Activated effector memory CD4-positive, alpha-beta T cell treated with anti-CD3 and anti-CD28 coated beads, Interleukin-2, amount 50 U/mL, for 16 hours (primary cell): ENCODE data around the gene PCED1B.
"Not testable (repeated sequence)": the region's sequence is repeated elsewhere in the genome, so short reads cannot be mapped to it uniquely, and the experiment has no call there.

Experiments
- DNase-seq: peaks from one replicate; pipeline ENCODE4 v3.0.0-alpha.2; 2020

PCED1B gene

DNA sequence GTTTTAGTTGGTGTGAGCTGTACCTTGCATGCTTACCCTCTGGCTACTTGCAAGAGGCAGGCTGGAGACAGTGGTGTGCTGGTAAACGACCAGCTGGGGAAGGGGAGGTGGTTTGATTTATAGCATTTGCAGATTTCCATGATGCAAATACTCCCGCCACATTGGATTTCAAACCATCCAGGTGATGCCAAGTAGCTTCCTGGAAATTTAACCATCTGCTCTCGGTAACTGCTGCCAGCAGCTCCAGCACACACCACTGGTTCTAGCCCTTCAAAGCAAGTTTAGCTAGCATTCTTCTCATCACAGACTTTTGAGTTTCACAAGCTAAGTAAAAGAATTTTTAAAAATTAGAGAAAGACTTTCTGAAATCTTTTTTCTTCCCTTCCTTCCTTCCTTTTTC, 104.8 kb downstream of the PCED1B start:
- no peak for DNase-seq

DNA sequence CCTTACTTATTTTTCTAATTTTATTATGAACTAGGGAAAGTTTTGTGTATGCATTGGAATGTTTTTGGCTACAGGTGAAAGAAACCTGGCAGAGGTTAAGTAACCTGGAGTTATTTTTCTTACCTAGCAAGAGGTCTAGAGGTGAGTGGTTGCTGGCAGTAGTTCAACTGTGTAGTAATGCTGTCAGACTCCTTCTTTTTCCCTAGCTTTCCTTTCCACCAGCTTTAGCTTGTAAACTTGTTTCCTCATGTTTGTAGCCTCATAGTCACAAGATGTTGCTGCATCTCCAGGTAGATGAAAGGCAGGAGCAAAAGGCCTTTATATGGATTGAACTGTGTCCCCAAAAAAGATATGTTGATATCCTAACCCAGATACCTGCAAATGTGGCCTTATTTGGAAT, 105.4 kb downstream of the PCED1B start:
- no peak for DNase-seq

DNA sequence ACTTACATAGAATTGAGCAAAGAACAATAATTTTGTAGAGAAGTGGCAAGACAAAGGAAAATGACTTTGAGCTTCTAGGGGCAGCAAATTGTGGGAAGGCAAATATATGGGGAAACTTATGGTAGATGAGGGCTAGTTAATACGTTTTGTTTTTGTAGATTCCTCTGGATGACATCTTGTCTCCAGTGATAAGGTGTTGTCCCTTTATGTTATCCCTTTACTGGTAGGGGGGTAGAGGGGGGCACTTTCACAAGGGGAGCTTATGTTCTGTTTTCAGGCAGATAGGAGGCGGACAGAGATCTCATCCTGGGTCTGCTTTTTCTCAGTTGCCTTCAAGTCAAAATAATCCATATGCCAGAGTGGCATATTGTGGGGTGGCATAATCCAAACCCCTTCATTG, 106.8 kb downstream of the PCED1B start:
- DNase-seq = no peak

DNA sequence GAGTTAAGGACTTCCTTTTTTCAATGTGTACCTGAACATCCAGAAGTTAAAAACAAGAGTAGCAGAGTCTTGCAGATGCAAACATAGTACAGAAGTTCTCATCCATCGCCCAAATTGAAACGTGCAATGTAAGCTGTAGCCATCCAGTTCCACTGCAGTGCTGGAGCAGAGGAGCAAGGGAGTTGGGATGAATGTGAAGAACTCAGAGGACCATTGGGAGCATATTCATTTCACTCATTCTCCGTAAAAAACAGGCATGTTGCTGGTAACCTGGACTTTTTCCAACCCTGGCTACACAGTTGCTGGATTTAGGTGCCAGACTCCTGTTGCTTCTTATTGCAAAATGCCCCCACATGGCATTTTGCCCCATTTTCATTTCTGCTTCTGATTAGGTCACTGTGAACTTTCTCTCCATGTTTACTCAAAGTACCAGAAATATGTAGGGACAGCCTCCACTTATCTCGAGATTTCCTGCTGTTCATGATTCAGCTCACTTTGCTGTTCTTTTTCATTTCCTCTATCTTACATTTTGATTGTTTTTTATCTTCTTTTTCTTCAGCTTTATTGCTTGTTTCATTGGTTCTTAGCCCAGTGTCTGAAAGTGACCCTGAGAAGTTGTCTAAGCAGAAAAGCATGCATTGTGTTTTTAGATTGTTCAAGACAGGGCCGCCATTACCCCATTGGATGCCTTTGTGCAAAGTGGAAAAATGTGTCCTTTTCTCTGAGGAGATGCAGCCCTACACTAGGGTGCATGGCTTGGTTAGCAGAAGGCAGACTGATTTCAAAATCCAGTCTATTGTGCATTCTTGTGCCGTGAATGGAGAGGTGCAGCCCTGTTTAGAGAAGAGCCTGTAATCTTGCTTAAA, 109.4 kb downstream of the PCED1B start:
- no peak for DNase-seq

DNA sequence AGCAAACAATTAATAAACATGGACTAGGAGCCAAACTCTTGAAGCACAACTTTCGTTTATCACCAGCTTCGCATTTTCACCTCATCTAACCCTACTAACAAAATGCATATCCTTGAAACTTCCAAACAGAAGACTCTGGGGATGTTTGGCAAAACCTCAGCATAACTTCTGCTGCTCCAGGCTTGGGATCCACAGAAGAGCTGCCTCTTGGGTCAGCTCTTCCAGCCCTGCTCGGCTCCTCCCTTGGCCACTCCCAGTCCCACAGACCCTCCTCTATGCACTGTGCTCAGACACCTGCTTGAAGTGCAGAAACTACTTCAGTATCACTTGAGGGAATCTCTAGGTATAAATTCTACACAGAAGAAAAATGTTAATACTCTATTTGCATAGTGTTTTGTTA, 110.3 kb downstream of the PCED1B start:
- no peak for DNase-seq

DNA sequence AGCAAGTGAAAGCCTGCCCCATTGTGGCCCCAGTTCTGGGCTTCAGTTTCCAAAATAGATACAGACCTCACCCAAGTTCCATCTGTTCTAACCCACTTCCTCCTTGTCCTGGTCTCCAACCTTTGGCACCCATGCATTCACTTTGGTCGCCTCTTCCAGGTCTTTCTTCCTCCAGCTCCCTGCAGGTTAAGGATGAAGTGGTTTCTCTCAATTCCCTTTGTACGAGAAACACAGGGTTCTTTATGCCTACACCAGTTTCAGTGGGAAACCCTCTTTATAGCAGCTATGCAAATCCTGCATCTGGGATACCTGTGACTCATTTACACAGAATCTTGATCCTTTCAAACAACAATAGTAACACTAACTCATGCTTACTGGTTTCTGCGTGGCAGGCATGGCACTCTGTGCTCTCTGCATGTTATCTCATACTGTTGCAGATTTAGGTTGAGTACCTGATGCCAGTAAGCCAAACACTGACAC, 110.9 kb downstream of the PCED1B start:
- DNase-seq = peak; percentile 67

DNA sequence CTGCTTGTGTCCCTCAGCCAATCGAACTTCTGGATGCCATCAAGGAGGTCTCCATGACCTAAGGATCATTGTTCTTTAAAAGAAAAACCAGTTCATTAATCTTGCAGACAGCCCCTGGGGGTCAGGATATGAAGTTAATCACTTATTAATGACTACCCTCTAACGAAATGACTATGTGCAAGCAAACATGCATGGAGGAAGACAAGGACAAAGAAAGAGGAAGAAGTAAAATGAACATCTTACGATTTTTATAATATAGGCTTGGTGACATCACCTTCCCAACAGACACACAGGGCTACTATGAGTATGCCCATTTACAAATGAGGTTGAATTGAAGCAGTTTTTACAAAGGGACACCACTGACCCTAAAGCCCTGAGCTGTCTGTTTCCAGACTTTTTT, 111.5 kb downstream of the PCED1B start:
- DNase-seq = no peak

DNA sequence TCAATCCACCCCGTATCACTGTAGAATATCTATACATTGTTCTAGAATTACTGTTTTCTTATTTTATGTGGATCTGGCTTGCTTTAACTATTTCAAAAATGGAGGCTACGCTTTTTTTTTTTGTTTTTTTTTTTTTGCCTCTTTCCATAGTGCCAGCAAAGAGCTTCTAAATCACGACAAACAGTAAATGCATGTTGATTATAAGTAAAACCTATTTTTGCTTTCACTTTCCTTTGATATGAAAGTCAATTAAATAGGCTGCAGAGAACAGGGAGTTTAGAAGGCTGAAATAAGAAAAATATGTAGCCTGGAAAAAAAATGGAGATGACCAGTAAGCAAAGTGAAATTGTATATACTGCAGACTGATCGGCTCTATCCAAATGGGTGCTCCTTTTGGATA, 112.6 kb downstream of the PCED1B start:
- no peak for DNase-seq

DNA sequence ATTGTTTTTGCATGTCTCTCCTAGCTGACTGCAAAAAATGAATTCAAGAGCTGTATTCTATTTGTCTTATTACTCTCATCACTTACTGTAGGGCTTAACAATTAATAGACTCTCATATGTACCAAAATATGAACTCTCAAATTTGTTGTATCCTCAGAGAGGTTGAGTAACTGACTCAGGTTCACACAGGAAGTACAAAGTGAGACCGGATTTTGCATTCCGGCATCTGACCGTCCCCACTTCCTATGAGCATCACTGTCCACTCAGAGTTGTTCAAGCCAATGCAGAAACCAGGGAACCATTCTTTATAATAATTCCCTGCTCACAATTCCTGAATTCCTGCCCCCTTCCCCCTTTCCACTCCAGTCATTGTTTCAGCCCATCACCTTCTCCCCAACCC, 113.6 kb downstream of the PCED1B start:
- peak; percentile 66 for DNase-seq

DNA sequence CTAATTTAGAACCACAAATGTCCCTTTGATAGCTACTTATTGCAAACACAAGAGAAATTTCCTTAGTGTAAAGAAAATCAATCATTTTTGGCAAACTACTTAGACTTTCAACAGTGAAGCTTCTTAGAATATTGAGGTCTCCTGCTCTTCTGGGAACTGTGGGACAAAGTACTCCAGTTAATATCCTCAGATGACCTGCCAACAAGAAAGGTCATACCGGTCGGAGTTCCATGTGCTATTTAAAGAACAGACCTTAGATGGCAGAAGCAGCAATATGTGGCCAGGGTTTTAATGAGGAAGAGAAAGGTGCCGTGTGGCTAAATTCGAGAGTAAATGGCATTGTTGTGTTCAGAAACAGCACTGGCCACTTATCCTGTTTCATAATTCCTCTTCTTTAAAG, 115.1 kb downstream of the PCED1B start:
- no peak for DNase-seq

DNA sequence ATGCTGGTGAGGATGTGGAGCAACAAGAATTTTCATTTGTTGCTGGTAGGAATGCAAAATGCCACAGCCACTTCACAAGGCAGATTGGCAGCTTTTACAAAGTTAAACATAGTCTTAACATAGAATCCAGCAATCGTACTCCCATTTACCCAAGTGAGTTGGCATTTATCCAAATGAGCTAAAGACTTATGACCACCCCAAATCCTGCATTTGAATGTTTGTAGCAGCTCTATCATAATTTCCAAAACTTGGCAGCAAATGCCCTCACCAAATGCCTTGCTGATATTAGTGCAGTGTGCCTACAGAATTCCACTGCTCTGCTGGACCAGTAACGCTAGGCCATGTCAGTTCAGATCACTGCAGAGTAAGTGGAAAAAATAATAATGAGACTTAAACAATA, 121.0 kb downstream of the PCED1B start:
- DNase-seq = no peak

DNA sequence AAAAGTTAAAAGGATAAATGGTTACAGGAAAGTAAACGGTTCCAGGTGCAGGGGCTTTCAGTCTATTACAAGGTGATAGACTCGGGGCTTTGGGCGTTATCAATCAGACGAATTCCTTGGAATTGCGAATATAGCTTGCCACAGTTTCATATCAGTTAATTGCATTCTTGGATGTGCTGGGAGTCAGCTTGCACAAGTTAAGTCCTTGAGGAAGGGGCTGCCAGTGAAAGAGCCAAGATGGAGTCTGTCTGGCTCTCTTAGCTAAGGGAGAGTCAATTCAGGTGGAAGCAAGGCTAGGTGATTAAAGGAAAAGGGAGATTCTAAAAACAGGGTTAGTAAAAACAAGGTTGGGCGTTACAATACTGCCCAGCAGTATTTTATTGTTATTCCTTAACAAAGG, 121.8 kb downstream of the PCED1B start:
- DNase-seq = not testable (repeated sequence)

DNA sequence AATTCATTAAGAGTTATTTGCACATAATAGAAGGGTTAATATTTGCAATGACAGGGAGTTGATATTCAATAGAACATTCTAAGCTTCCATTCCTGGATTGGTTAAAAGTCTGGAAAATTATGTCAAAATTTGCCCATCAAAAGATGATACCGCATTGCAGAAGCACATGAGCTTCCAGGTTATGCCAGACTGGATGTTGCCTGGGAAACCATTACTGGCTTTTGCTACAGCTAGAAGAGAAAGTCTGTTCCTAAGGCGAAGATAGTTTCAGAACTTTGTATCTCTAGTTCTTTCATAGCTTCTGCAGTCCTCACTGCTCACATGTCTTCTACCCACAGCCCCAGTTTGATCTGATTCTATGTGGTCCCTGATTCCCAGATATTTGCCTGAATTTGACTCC, 122.8 kb downstream of the PCED1B start:
- DNase-seq = no peak

DNA sequence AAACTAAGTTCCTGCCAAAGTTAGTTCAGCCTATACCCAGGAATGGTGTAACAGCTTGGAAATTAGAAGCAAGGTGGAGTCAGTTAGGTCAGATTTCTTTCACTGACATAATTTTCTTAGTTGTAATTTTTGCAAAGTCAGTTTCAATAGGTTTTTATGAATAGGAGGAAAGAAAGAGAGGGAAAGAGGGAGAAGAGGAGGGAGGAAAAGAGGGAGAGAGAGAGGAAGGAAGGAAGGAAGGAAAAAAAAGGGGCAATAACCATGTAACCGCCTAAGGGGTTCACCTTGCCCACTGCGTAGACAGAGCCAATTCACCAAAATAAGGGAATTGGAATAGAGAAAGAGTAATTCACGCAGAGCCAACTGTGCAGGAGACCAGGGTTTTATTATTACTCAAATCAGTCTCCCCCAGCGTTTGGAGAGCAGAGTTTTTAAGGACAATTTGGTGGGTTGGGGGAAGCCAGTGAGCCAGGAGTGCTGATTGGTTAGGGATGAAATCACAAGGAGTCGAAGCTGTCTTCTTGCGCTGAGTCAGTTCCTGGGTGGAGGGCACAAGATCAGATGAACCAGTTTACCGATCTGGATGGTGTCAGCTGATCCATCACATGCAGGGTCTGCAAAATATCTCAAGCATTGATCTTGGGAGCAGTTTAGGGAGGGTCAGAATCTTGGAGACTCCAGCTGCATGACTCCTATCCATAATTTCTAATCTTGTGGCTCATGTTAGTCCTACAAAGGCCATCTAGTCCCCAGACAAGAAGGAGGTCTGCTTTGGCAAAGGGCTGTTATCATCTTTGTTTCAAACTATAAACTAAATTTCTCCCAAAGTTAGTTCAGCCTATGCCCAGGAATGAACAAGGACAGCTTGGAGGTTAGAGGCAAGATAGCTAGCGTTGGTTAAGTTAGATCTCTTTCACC, 126.4 kb downstream of the PCED1B start:
- DNase-seq = no peak

DNA sequence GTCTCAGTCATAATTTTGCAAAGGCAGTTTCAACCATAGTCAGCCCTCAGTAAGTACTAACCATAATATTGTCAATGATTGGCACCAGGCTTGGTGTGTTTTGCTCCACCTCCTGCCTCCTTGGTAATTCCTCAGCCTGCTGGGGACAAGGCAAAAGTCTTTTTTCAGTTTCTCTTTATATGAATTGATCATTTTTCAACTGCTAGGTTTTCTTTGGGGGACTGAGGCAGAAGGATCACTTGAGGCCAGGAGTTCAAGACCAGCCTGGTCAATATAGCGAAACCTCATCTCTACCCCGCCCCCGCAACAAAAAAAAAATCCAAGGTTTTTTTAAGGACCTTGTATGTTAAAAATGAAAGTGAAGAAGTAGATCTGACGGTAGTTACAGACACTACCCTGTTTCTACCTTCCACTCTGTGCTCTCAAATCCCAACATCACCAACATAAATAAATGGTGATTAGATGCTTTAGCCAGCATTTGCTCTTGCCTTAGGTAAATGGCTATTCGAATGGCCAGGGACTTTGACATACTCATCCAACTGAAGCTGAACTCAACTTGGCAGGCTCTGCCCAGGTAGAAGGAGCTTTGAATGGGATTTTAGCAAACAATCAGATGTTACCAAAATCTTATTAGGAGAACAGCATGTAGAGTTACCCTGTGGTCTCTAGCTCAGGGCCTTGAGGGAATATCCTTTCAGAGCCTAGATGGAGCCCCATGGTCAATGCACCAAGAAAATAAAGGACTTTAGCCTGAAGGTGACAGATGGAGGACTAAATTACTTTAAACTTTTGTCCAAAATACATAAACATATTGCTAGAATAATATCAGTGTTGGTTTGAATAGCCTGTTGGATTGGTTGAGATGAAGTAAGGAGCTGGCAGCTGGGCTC, 127.3 kb downstream of the PCED1B start:
- no peak for DNase-seq

DNA sequence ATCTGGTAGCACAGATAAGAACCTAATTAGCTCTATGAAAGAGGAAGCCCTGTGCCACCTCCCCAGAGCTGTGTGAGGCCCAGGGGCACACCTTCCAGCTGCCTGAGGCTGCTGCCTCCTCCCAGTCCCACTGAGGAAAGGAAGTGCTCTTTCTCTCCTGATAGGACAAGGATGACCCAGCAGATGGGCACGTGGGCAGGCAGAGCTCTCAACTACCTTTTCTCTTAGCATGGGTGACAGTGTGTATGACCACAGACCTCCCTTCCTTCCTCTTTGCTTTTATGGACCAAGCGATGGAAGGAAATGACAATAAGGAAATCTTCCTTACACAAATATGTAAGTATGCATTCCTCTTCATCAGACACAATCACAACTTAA, 127.9 kb downstream of the PCED1B start:
- DNase-seq = peak; percentile 78

DNA sequence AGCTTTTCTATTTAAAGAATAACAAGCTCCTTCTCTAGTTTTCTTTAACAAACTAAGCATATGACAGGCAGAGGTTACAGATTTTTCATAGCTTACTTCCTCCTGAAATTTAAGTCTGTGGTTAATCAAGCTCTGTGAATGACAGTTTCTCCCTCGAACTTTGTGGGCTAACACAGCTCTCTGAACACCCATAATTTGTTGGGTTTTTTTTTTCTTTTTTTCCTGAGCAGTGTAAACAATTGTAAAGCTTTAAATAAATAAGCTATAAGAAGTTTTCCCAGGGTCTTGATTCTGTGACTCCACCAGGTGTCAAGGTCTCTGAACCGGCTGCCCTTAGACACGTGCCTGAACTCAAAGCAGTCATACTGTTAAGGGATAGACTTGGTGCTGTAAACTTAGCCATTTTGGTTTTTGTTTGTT, 128.4 kb downstream of the PCED1B start:
- DNase-seq = no peak

DNA sequence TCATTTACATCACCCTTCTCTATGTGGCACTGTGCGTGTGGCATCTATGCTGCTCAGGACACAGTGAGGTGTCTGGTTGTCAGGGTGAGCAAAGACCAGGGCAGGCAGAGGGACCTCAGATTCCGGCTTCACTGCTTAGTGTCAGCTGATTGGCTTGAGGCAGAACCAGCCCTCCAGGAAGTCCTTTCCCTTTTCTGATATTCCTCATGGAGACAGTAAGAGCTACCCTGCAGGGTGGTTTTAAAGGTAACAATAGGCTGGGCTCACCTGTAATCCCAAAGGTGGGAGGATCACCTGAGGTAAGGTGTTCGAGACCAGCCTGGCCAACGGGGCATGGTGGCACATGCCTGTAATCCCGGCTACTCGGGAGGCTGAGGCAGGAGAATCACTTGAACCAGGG, 129.6 kb downstream of the PCED1B start:
- DNase-seq = no peak

DNA sequence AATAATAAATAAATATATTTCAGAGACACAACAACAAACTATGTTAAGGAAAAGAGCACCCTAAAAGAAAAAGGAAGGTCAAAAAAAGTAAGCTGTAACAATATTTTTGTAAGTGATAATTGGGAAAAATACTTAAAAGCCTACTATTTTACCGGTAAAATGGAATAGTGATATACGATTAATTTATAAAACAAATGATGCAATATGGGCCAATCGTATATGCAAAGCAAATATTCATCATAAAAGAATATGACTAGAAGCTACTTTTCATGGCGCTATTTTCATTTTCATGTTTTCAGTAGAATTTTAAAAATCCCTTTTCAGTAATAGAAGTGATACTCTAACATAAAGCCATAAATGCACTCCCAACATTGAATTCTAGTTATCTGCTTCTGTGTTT, 131.4 kb downstream of the PCED1B start:
- DNase-seq = no peak

DNA sequence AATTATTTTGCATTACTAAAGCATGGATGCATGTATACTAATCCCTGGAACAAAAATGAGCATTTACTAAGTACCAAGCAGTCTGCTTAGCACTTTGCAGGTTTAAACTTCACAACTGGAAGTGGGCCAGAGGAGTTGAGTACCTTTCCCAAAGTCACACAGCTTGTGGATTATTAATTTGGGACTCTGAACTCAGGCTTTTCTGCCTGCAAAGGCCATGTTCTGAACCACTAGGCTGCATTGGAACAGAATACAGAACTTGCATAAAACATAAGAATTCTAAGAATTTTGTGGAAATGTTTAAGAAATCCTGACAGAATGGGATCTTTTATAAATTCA, 133.2 kb downstream of the PCED1B start:
- DNase-seq = no peak

DNA sequence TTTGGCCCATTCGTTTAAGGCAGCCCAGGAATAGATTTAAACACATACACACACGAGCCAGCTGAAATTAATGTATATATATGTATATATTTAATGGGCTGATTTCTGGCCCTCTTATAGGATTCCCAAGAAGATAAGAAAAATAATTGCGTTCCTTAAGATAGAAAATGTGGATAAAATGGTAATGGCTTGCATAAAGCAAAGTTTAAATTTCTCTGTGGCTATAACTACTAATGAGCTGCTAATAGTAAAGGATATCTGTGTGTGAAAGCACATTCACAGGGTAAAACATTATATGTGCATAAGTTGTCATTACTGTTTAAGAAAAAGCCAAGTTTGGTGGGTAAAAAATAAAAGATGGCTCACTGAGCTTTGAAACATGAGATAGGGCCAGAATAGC, 134.0 kb downstream of the PCED1B start:
- DNase-seq = no peak

DNA sequence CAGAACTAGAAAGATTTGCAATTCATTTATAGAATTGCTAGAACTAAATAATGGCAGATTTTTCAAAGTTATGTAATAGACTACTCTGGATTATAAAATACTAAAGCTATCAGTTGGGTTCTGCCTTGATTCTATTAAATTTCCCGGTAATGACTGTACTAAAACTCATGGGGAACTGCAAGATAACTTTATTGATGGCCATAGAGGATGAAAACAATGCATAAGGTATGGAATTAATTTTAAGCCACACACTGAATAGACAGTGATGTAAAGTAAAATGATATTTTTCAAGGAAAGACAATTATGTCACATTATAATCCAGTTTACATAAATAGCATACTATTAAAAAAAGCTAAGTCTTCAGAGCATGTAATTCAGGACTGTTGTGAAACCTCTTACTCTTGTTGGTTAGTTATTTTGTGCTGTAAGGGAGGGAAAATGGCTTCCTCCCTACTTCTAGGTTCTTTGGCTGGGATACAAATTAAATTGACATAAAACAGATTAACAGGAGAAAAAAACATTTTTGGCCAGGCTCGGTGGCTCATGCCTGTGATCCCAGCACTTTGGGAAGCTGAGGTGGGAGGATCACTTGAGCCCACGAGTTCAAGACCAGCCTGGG, 134.7 kb downstream of the PCED1B start:
- DNase-seq = no peak

DNA sequence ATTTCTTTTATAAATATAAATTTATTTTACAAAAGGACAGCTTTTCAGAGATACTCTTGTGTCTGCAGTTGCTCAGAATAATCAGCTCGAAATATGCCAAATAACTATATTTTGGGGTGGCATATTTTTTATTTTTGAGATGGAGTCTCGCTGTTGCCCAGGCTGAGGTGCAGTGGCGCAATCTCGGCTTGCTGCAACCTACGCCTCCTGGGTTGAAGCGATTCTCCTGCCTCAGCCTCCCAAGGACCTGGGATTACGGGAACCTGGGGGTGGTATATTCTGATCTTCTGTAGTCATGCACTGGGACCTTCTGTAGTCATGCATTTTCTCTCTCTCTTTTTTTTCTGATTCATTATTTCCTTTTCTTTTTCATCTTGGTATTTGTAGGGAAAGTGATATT, 135.3 kb downstream of the PCED1B start:
- DNase-seq = no peak
